K562 (cell line): ENCODE results near the gene EIF2S3. TPM values are rescaled to one million over a fixed set of nuclear protein-coding genes. Genes with fewer than 3 reads are reported as not detected.

Source experiments
- CBFA2T2 ChIP-seq: fragments of 450-650 bp; conservative IDR thresholded peaks from 2 replicates; pipeline ENCODE4 v1.6.1; 2017; ENCODE audit warnings: mild to moderate bottlenecking
- CCAR2 ChIP-seq: fragments of 200-400 bp; formaldehyde crosslinking; IDR thresholded peaks from 2 replicates; pipeline ENCODE4 v1.6.1; 2017; ENCODE audit warnings: mild to moderate bottlenecking, low read depth, low read length
- DIDO1 ChIP-seq: fragments of 450-650 bp; IDR thresholded peaks from 2 replicates; pipeline ENCODE4 v1.6.1; 2016; ENCODE audit warnings: low read depth, missing biosample characterization, missing genetic modification characterization
- GABPA ChIP-seq: fragments of 200-800 bp; sonication (Bioruptor generic); conservative IDR thresholded peaks from 2 replicates; pipeline ENCODE4 v1.6.1; 2016; ENCODE audit warnings: low read depth, missing genetic modification characterization, missing compliant biosample characterization
- GATA2 ChIP-seq: sonication (generic); formaldehyde crosslinking; IDR thresholded peaks from 2 replicates; pipeline ENCODE4 v1.4.0; 2020; ENCODE audit warnings: mild to moderate bottlenecking, missing genetic modification reagents
- KLF1 ChIP-seq: fragments of 450-650 bp; IDR thresholded peaks from 2 replicates; pipeline ENCODE4 v1.6.1; 2016; ENCODE audit warnings: missing genetic modification characterization, missing compliant biosample characterization
- MTA3 ChIP-seq: fragments of 450-650 bp; formaldehyde crosslinking; IDR thresholded peaks from 2 replicates; pipeline ENCODE4 v1.6.1; 2017; ENCODE audit warnings: mild to moderate bottlenecking, borderline replicate concordance
- RBFOX2 ChIP-seq: fragments of 200-400 bp; formaldehyde crosslinking; IDR thresholded peaks from 2 replicates; pipeline ENCODE4 v1.6.1; 2017; ENCODE audit warnings: low read depth, mild to moderate bottlenecking, low read length, moderate library complexity
- RBM22 ChIP-seq: fragments of 200-400 bp; formaldehyde crosslinking; IDR thresholded peaks from 2 replicates; pipeline ENCODE4 v1.6.1; 2018; ENCODE audit warnings: low read length, low read depth; ENCODE audit not compliant: poor library complexity, severe bottlenecking
- TCF7L2 ChIP-seq: fragments of 150-350 bp; IDR thresholded peaks from 2 replicates; pipeline ENCODE4 v1.6.1; 2016; ENCODE audit warnings: low read depth, mild to moderate bottlenecking, low read length, moderate library complexity
- TEAD4 ChIP-seq, 2 experiments: sonication (generic) in 1 of 2; formaldehyde crosslinking in 1 of 2; IDR thresholded peaks; 2 replicates each; pipeline versions ENCODE4 v1.6.1 to v1.8.0; 2012 to 2022; ENCODE audit warnings: borderline replicate concordance in 1 of 2, inconsistent platforms in 1 of 2, low read length in 1 of 2, mild to moderate bottlenecking in 1 of 2, missing genetic modification reagents in 1 of 2
- TRIM28 ChIP-seq: fragments of 450-650 bp; IDR thresholded peaks from 2 replicates; pipeline ENCODE4 v1.6.1; 2017
- YY1 ChIP-seq, 3 experiments: IDR thresholded peaks; 2 replicates each; pipeline ENCODE4 v1.6.1; 2011; ENCODE audit warnings: low read length in 2 of 3, mild to moderate bottlenecking in 2 of 3, moderate library complexity in 2 of 3, borderline replicate concordance in 1 of 3, control low read depth in 1 of 3, low read depth in 1 of 3; ENCODE audit not compliant: insufficient read depth in 3 of 3, insufficient replicate concordance in 2 of 3, control insufficient read depth in 1 of 3, insufficient read length in 1 of 3; ENCODE audit errors: extremely low read depth in 1 of 3
- ZNF197 ChIP-seq: fragments of 200-800 bp; sonication (Bioruptor generic); IDR thresholded peaks from 2 replicates; pipeline ENCODE4 v1.6.1; 2016; ENCODE audit warnings: low read depth, missing genetic modification characterization, missing compliant biosample characterization
- ZNF274 ChIP-seq: IDR thresholded peaks from 2 replicates; pipeline ENCODE4 v1.6.1; 2011; ENCODE audit warnings: low read depth, mild to moderate bottlenecking, low read length, moderate library complexity, borderline replicate concordance
- ZNF76 ChIP-seq: fragments of 250-450 bp; sonication (Bioruptor Pico); IDR thresholded peaks from 2 replicates; pipeline ENCODE4 v1.4.0; 2020; ENCODE audit warnings: mild to moderate bottlenecking, moderate library complexity, borderline replicate concordance
- polyA plus RNA-seq, 8 experiments: library from polyadenylated mRNA; depleted of rRNA in 4 of 8; stranded (reverse) in 5 of 8; unstranded in 3 of 8; fragments of >200 nt; fragmentation: Nextera tagmentation in 2 of 8; fragmentation: Illumina TruSeq in 1 of 8; extraction: Ambion mirVana in 2 of 8; extraction: Trizol in 1 of 8; gene quantifications; 2 replicates each; pipeline versions ENCODE4 v1.2.1 to v1.2.3, GENCODE V29; 2011 to 2014; ENCODE audit warnings: inconsistent platforms in 1 of 8, missing spikeins in 1 of 8
- total RNA-seq, 7 experiments: library from RNA; depleted of rRNA in 6 of 7; stranded (reverse); fragments of >200 nt in 6 of 7; fragmentation: Illumina TruSeq in 2 of 7; extraction: Trizol in 2 of 7; gene quantifications; 2 replicates each; pipeline versions ENCODE4 v1.2.1 to v1.2.3, GENCODE V29; 2011 to 2021; ENCODE audit warnings: low replicate concordance in 1 of 7
- TF ChIP-seq, protein P1 (sequence below): sonication (generic); formaldehyde crosslinking; IDR thresholded peaks from 2 replicates; pipeline ENCODE4 v1.9.0; 2022; ENCODE audit warnings: mild to moderate bottlenecking, missing genetic modification reagents
- TF ChIP-seq, protein P2 (sequence below): fragments of 250-450 bp; sonication (Bioruptor Pico); IDR thresholded peaks from 2 replicates; pipeline ENCODE4 v1.5.0; 2021; ENCODE audit warnings: mild to moderate bottlenecking, moderate library complexity
- TF ChIP-seq, protein P3 (sequence below): fragments of 250-450 bp; sonication (Bioruptor Pico); IDR thresholded peaks from 2 replicates; pipeline ENCODE4 v1.4.0; 2020; ENCODE audit warnings: mild to moderate bottlenecking, moderate library complexity, borderline replicate concordance
- TF ChIP-seq, protein P4 (sequence below): fragments of 200-800 bp; sonication (Bioruptor generic); IDR thresholded peaks from 2 replicates; pipeline ENCODE4 v1.6.1; 2017; ENCODE audit warnings: missing genetic modification characterization, missing compliant biosample characterization

EIF2S3 gene
- total and polyA plus RNA-seq, 9 of the 15 experiments (the other 6 are each of a cell fraction or from before 2014, with no cell fraction given), result 148 to 439 (median 275) TPM

DNA sequence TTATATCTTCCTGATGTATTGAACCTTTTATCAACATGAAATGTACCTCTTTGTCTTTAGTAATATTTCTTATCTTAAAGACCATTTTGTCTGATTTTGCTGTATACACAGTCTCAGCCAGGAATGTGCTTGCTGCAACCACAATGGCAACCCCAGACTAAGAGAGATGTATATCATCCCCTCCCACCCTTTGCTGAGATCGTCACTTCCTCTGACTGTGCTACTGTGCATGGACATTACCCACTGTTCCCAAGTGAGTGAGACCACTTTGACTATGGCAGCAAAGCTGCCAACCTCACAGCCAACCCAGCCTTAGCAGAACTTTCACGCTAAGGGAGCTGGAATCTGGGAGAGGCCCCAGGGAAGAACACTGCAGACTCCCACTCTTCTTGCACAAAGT lies 46.0 kb downstream of the EIF2S3 start (continued):
- TF ChIP-seq ZNF274 (no peak), TEAD4 (IDR thresholded peaks at IDR 0.05; ENCODE audit: low read length) (peak; percentile 81), TEAD4 (CRISPR knock-in tag; IDR thresholded peaks at IDR 0.05; ENCODE audit: borderline replicate concordance) (no peak), GATA2 (CRISPR knock-in tag) (no peak), TRIM28 (no peak), ZNF76 (no peak), KLF1 (tag) (no peak), CBFA2T2 (0 out of 2 replicates have a peak, but pooled peaks have one; percentile 9), MTA3 (no peak), YY1 (IDR thresholded peaks at IDR 0.05; ENCODE audit: borderline replicate concordance in 1 of 3, control insufficient read depth in 1 of 3, extremely low read depth in 1 of 3, insufficient read depth in 3 of 3, insufficient read length in 1 of 3, insufficient replicate concordance in 2 of 3, low read depth in 1 of 3, low read length in 2 of 3) (no peak), RBFOX2 (no peak), DIDO1 (no peak), TCF7L2 (no peak), ZNF197 (CRISPR knock-in tag) (no peak), GABPA (peak; percentile 70), CCAR2 (no peak), RBM22 (no peak)
- TF ChIP-seq, protein P1, sequence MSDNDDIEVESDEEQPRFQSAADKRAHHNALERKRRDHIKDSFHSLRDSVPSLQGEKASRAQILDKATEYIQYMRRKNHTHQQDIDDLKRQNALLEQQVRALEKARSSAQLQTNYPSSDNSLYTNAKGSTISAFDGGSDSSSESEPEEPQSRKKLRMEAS (CRISPR knock-in tag), result no peak
- TF ChIP-seq, protein P2, sequence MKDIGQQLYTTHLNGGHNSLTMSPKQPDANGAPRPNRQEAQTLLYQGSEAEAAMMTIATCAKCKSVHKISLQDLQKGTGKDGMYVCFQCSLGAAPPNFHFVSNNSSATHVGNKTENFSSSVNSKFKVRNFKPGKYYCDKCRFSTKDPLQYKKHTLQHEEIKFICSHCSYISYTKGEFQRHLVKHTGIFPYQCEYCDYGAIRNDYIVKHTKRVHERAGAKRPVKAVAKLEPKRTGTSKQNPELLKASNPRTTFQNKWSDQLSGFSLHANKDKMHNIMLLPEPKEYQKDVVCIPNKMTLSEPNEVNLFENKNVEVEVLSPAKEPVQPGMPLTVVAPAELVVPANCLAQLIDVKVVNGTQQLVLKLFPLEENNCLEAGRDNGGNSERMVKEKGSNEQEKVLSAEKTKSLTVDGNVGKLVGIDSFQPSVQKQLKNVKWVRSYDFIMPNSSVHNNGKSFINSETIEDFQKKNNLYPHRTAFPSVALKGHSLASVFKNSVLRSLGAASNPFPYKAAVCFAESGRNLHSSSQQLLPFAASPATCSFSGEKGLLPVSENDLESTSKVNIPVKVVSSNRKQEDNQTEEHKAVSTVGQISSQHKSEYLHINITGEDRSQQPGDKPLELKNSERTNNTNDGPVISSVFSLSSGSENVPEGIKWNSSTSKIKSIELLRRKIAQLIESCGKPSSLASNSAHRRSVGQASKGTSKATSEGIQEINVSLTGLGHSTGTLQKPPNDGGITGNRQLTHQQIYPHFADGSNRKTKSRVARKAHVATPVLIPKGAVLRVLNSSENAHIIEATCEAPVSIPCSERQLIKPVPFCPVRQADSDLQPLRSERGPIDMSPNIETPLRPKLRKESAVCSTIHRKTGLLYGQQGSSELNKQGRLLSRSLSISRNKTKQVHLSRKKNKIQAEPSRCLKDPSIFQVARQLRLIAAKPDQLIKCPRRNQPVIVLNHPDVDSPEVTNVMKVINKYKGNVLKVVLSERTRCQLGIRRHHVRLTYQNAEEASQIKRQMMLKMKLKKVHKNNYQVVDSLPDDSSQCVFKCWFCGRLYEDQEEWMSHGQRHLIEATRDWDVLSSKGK, result no peak
- TF ChIP-seq, protein P3, sequence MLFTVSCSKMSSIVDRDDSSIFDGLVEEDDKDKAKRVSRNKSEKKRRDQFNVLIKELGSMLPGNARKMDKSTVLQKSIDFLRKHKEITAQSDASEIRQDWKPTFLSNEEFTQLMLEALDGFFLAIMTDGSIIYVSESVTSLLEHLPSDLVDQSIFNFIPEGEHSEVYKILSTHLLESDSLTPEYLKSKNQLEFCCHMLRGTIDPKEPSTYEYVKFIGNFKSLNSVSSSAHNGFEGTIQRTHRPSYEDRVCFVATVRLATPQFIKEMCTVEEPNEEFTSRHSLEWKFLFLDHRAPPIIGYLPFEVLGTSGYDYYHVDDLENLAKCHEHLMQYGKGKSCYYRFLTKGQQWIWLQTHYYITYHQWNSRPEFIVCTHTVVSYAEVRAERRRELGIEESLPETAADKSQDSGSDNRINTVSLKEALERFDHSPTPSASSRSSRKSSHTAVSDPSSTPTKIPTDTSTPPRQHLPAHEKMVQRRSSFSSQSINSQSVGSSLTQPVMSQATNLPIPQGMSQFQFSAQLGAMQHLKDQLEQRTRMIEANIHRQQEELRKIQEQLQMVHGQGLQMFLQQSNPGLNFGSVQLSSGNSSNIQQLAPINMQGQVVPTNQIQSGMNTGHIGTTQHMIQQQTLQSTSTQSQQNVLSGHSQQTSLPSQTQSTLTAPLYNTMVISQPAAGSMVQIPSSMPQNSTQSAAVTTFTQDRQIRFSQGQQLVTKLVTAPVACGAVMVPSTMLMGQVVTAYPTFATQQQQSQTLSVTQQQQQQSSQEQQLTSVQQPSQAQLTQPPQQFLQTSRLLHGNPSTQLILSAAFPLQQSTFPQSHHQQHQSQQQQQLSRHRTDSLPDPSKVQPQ (CRISPR knock-in tag), result no peak
- TF ChIP-seq, protein P4, sequence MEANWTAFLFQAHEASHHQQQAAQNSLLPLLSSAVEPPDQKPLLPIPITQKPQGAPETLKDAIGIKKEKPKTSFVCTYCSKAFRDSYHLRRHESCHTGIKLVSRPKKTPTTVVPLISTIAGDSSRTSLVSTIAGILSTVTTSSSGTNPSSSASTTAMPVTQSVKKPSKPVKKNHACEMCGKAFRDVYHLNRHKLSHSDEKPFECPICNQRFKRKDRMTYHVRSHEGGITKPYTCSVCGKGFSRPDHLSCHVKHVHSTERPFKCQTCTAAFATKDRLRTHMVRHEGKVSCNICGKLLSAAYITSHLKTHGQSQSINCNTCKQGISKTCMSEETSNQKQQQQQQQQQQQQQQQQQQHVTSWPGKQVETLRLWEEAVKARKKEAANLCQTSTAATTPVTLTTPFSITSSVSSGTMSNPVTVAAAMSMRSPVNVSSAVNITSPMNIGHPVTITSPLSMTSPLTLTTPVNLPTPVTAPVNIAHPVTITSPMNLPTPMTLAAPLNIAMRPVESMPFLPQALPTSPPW (CRISPR knock-in tag), result no peak; the same call in 1 of the 2 replicates
